NCI-H2171 treated with DMSO at 0.1 percent for 48 hours (cell line): Measurements from ENCODE around the gene EPAS1.

Source experiments
- DNase-seq: peaks from one replicate; lab custom pipeline; 2025; lab: John Stamatoyannopoulos, UW

The EPAS1 gene

DNA sequence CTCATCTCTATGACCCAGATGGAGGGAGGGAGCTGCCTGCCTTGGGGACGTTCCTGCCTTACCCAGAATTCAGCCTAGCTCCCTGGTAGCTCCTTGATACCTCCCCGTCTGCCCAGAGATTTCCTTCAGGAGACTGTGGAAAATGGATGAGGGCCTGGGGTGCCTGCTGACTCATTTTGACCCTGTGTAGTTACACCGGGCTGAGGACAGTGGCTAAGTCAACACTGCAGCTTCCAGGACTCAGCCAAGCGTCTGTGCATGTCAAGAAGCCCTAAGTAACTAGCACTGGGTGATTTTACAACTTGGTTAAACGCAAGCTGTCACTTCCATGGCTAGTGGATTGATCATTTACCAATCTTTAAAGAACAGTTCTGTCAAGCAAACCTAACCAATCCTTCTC lies 23.3 kb upstream of the EPAS1 start:
- DNase-seq = no peak

DNA sequence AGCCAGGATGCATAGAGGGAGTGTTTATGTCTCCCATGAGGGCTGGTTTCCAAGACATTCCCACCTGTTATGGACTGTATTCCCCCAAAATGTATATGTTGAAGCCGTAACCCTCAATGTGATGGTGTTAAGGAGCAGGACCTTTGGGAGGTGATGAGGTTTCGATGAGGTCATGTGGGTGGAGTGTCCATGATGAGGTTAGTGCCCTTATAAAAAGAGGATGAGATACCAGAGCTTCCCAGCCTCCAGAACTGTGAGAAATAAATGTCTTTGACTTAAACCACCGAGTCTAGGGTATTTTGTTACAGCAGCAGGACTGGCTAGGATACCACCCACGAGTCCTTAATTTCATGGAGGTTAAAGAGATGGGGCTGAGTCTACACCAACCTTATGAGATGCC lies 22.6 kb upstream of the EPAS1 start:
- no peak for DNase-seq

DNA sequence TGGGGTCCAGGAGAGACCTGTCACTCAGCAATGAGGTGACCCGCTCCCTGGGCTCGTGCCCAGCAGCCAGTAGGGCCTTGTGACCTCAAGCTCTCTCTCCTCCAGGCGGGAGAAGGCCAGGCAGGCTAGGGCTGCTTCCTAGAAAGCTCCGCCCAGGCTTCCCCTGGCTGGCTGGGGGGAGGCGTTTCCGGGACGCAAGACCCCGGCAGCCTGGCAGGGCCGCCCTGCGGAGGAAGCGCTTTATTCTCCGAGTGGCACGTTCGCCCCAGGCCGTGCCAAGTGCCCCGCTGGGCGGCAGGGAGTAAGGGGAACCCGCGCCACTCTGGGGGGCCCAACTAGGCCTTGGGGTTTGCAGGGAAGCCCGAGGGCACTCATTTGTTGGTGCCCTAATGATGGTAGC lies 21.2 kb upstream of the EPAS1 start:
- DNase-seq = no peak

DNA sequence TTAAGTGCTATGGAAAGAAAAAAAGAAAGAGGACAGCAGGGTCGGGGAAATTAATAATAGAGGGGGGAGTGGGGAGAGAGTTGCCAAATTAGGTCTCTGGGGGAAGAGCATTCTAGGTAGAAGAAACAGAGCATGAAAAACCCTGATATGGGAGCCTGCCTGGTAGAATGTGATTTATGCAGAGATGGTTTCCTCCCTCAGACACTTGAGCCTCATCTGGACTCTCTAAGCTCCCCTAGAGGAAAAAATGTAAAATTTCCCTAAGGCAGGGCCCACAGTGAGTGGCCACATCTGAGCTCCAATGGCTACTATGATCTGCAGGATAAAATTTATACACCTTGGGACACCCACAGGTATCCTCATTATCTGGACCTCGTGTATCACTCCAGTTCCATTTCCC lies 20.6 kb upstream of the EPAS1 start:
- DNase-seq = no peak

DNA sequence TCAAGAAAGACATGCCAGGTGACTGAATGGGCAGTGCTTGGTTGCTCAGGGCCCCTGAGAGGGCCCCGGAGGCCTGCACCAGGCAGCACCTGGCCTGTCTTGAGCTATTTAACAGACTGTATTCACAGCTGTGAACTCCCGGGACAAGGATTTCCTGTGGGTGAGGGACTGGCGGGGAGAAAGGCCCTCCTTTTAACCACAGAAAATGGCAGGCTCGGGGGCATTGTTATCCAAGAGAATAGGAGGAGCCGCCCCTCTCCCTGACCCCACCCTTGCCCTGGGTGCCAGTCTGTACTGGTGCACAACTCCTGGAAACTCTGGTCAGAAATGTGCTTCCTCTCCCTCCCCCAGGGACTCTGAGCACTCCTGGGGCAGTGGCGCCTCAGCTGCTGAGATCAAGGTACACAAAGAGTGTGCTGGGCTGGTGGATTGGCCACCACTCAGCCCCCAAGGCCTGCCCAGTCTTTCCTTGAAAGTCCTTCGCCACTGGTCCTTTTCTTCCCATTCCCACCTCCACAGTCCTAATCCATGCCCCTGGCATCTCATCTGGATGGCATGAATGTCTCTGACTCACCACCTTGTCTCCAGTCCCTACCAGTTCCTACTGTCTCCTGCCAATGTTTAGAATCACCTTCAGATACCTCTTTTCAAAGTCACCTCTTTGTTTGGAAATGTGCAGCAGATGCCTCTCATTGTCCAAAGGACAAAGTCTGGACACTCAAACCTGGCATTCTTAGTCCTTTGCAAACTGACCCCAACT lies 19.6 kb upstream of the EPAS1 start:
- no peak for DNase-seq

DNA sequence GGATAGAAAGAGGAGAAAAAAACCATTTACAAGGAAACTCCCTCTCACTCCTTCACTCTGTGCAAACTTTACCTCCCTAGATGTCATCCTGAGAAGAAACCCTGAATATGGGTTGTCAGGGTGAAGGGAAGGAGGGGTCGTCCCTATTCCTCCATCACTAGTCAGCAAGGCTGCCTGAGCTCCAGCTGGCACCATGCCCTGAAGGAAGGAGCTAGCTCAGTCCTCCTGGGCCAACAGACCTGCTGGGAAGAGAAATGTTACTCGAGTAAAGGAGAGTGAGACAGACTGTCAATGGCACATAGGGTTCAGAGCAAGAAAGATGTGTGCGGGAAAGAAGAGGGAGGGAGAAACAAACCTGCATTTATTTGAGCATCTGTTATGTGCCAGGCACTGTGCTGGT lies 18.3 kb upstream of the EPAS1 start:
- no peak for DNase-seq

DNA sequence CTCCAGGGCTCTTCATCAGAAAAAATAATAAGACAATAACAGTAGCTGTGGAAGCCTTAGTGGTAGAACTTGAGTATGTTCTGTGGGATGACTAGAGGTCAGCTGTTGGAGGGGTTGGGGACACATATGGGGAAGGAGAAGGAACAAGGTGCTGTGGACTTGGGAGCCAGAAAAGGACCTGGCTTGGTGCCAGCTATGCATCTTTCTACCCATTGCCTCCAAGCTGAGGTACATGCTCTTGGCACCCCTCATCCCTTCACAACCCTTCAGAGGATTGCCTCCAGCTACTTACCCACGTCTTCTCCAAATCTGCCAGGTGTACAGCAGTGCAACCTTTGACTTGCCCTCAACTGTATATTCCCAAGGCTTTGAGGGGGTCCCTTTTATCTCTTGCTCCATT lies 15.3 kb upstream of the EPAS1 start:
- no peak for DNase-seq

DNA sequence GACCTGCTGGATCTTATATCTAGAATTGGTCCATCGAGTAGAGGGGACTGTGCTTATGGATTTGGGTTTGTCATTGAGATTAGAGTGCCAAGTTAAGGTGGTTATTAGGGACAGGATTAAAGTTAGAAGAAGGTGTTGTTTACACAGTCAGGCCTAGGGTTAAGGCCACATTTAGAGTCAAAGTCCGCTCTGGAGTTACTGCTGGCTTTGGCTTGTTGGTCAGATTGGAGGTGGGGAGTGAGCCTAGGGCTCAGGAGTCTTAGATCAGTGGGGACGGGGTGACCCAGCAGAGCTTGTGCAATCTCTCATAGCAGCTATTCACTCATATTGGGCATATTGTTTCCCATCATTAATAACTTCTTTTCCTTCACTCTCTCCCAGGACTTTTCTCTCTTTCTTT lies 13.5 kb upstream of the EPAS1 start:
- DNase-seq = no peak

DNA sequence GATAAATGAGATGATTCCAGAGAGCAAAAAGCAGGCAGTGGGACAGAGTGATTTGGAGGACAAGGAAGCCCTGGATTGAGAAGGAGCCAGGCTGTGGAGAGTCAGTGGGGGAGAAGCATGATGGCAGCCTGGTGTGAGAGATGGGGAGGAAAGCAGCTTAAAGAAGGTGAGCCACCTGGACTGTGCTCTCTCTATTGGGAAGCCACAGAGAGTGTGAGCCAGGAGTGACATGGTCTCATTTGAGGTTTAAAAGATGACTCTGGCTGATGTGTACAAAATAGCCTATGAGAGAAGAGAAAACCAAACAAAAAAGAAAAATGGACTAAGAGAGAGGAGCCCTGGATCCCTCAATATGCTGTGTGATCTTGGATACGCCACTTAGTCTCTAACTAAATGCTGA lies 12.9 kb upstream of the EPAS1 start:
- no peak for DNase-seq

DNA sequence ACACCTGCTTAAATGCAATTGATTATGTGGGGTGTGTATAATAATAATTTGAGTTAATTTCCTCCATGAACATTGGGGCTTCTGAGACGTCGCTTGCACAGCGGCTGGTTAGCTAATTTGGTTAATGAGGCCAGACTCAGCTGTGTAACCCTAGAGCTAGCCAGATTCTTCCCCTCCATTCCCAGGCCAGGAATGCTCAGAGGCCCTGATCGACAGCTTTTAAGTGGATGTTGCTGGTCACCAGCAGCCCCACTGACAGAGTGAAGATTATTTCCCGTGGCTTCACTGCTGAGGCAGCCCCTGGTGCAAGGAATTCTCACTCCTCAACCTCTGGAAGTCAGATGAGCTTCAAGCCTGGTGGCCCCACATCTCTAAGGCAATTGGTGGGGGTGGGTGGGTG lies 12.4 kb upstream of the EPAS1 start:
- no peak for DNase-seq

DNA sequence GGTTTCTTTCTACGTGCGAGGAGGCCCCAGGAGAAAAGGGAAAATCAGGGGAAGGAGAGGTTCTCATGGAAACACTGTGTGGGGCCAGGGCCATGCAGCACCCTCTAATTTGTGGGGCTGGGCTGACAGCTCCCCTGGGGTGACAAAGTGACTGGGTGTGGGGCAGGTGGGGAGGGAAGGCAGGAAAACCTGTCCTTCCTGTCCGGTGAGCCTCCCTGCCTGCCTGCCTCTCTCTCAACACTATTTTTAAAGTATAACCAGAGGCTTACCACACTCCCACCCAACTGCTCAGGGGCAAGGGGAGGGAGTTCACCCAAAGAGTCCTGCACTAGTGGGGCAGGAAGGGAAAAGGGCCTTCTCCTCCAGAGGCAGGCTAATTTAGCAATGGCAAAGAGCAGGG lies 10.5 kb upstream of the EPAS1 start:
- no peak for DNase-seq

DNA sequence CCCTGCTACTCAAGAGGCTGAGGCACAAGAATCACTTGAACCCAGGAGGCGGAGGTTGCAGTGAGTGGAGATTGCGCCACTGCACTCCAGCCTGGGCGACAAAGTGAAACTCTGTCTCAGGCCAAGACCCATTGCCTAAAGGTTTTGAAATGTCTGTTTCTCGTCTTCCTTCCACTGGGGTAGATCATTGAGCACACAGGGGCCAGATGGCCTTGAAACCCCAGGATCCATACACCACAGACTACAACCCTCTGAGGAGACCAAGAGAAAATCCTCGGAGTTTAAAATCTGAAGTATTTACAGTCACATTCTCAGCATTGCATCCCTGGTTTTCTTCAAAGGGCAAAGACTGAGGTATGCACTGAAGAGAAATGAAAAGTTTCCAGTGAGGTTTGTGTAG lies 7.1 kb upstream of the EPAS1 start:
- no peak for DNase-seq

DNA sequence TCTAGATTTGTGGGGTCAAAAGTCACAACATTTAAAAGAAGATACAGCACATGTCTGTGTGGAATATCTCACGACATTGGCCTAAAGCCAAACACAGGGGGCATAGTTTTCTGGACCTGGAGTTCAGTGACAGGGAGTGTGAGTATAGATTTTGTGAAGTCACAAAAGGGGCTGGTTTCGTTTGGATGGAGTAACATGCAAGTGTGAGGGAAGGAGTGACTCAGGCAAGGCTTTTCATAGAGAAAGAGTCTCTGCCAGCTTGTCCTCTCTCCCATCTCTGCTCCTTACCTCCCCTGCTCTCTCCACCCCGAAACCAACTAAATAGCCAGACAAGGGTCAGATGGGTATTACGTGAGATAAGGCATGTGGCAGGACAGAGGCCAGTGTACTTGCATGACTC lies 3.7 kb upstream of the EPAS1 start:
- no peak for DNase-seq

DNA sequence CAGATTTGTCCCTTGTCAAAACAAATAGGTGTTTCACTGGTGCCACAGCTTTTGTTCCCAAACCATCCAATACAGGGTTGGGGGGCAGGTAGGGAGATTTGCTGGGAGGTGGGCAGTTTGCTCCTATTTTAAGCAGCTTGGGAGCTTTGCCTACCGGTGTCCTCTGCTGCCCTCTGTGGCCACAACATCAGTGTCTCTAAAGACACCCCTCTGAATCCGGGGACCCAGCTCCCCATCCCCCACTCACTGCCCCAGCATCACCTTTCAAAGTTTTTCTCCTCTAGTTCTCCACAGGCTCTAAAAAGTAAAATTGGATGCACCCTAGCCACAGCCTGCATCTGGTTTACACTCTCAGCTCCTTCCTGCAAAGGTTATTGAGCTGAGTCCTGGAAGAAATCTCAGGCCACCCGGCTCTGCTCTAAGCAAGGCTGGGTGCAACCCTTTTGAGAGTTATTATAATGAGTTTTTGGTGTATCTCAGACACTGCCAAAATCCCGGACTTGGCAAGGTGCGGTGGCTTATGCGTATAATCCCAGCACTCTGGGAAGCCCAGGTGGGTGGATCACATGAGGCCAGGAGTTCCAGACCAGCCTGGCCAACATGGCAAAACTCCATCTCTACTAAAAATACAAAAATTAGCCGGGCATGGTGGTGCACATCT lies 2.9 kb upstream of the EPAS1 start:
- DNase-seq = no peak

DNA sequence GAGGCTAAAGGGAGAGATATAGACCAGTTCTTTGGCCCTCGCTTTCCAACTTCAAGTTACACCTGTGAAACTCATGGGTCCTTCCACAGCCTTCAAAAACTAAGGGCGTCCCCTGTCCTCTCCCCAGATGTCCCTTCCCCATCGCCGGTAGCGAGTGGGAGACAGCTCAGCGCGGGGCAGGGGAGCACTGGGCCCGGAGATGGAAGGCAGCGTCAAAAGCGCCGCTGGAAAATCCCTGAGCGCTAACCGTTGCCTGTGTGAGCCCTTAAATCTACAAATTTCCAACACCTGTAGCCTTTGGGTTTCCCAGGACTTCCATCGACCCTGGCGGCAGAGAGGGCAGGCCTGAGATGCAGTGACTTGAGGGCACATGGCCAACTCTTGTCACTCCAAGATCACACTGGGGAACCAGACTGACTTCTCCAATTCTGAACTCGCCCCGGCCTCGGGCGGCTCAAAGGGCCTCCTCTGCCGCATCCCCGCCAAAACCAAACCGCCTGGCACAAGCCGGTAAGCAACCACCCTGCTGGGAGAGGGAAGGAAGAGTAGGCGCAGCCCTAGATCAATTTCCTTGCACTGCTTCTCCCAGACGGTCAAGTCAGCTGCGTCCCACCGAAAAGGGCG lies 879 bp upstream of the EPAS1 start:
- DNase-seq = no peak

DNA sequence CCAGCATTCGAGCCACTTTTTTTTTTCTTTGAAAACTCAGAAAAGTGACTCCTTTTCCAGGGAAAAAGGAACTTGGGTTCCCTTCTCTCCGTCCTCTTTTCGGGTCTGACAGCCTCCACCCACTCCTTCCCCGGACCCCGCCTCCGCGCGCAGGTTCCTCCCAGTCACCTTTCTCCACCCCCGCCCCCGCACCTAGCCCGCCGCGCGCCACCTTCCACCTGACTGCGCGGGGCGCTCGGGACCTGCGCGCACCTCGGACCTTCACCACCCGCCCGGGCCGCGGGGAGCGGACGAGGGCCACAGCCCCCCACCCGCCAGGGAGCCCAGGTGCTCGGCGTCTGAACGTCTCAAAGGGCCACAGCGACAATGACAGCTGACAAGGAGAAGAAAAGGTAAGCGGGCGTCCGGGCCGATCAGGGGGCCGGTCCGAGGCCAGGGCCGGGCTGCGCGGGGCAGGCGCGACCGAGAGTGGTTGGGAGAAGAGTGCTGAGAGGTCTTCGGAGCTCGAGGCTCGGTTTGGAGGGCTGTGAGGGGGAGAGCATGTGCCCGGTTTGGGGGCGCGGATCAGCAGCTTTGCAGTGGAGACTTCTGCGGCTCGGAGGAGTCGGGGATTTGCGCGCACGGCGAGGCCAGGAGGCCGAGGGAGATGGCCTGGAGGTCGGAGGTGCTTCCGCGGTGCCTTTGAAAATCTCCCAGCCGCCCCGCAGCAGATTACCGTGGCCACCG lies 502 bp downstream of the EPAS1 start:
- peak; percentile 47 for DNase-seq

DNA sequence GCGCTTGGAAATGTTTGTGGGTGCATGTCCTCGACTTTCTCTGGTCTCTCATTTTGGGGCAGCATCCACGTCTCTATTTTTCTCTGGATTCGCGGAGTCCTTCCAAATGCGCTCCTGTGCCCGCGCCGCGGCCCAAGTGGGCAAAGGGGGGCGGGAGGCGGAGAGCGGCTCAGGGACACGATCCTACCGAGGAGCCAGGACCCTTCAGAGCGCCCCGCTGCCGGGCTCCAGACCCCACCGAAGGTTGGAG lies 990 bp downstream of the EPAS1 start:
- no peak for DNase-seq

DNA sequence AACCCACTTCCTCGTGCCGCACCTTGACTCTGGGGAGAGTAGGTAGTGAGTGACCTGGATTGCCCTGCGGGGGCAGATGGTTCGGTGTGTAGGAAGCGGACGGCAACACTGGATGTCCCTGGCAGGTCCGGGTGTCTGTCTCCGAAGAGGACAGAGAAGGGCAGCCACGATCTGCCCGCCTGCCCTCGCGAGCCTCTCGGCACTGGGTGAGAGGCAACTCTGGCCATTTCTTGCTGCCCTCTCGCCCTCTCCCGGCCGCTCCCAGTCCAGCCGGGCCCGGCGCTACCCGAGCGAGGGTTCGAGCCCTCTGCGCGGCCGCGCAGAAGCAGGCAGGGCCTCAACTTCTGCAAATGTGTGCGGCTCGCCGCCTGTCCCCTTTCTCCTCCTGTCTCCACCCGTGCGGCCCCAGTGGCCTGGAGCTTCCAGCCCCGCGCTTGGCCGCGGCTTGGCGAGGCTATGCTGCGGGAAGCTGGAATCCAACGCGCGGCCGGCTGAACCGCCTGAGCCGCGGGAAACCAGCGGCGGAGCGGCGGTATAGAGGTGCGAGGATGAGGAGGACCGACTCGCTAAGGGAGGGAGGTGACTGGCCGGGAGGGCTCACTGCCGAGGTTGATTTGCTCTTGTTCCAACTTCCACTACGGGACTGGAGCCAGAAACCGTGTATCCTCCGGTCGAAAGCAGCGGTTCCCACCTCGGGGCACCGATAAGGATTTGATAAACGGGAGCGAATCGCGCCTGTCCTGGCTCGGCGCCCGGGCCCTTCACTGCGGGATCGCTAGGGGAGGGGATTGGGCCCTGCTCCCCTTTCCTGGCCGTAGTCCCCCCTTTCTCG lies 1.5 kb downstream of the EPAS1 start:
- DNase-seq = peak; percentile 20

DNA sequence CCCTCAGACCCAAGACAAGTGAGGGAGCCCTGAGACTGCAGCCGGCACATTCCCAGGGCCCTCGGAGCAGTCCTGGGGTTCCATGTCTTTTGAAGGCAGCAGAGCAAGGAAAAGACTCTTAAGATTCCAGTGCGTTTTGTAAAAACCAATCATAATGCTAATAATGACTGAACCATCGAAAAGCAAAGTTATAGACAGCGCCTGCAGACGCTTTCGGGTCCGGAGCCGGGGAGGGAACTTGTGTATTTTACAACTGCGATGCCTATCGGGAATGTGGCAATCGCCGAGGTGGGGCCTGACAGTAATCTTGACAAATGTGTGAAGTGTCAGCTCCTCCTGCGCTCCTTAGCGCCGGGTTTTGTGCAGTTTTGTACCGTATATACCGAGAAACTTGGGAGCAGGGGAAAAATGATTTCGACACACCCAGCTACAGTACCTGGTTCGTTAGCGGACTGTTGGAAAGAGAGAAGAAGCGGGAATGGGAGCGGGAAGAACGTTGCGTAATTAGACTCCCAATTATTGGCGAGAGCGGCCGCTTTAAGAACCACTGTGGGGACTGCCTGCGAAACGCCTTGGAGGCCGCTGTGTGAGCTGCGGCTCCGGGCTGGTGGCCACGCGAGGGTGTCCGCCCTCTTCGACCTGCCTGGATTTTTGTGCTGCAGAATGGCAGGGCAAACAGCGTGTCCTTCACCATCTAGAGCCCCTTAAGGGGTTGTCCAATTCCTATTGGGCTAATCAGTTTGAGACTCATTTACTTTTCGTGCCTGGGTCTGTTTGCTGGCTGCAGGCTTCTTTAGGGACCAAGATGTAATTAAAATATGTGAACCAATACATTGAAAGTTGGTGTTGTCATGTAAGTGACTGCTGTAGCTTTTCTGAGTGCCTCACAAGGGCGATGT lies 2.4 kb downstream of the EPAS1 start:
- DNase-seq = peak; percentile 15

DNA sequence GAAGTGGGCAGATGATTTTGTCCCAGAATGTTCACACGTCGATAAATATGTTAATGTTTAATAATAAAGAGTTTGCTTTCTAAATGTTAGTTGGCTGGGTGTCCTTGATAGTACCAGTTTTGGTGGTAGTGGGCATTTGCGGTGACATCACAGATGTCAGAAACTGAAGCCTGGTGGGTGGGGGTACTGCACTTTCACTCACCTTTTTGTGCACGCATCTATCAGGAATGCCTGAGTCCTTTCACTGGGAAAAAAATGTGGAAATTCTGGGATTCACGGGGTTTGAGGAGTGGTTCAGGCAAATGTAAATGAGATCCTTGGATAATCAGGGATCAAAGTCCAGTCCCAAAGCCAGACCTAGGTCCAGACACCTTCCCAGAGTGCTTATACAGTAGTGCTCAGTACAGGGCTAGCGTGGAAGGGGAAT lies 3.2 kb downstream of the EPAS1 start:
- DNase-seq = no peak

DNA sequence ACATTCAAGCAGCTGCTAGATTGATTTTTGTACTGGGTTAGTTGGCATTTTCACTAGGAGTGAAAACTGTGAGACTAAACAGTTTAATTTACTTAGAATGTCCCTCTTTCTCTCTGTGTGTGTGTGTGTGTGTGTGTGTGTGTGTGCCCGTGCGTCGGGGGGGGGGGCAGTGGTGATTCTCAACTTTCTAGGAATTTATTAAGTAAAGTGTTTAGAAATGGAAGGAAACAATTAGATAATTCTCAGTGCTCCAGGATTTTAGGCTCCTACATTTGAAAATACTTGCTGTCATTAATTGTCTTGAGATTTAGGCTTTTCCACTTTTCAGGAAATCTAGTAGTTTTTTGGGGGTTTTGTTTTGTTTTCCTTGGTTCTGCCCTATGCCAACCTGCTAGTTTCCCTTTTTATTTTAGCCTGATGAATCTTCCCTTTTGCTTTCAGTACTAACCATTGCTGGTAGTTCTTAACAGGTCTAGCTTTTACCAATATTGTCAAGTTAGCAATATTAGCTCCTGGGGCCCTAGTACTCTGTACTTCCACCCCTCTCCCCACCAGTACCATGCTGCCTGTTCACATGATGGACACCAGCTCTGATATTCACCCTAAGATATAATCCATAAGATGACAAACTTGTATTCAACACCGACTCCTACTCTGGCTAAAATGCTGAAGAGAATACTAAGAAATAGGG lies 4.9 kb downstream of the EPAS1 start:
- DNase-seq = no peak
